Kidney glomerular epithelial cell (primary cell): Measurements from ENCODE around the gene FCMR.
A peak's percentile ranks its signal among the peaks of the same experiment; 100 is the strongest.

ENCODE experiments used
- DNase-seq: peaks from one replicate; lab custom pipeline; 2025; lab: John Stamatoyannopoulos, UW

The FCMR gene, protein sequence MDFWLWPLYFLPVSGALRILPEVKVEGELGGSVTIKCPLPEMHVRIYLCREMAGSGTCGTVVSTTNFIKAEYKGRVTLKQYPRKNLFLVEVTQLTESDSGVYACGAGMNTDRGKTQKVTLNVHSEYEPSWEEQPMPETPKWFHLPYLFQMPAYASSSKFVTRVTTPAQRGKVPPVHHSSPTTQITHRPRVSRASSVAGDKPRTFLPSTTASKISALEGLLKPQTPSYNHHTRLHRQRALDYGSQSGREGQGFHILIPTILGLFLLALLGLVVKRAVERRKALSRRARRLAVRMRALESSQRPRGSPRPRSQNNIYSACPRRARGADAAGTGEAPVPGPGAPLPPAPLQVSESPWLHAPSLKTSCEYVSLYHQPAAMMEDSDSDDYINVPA

DNA sequence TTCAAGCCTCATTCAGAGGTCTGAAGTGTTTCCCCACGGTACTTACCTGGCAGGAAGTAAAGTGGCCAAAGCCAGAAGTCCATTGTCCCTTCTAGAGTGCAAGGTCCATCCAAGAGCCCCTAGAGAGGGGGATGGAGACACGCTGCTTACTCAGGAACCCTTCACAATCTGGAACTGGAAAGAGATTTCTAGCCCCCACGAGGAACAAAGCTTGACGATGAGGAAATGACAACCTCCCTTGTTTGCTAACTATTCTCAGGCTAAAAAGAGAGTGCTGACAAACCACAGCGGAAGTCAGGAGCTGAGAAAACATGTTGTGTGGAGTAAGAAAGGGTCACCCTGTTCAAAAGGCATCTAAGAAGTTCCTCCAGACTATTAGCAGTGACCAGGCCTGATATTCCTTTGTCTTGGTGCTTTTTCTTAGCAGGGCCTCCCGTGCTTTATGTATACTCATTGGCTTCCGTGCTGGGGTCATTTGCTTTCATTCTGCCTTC is at the start of gene FCMR:
FCMR (minus strand) TSS at position 170 of the 494 bp plus-strand sequence; CDS start at position 83, 87 bp downstream.
- no peak for DNase-seq

DNA sequence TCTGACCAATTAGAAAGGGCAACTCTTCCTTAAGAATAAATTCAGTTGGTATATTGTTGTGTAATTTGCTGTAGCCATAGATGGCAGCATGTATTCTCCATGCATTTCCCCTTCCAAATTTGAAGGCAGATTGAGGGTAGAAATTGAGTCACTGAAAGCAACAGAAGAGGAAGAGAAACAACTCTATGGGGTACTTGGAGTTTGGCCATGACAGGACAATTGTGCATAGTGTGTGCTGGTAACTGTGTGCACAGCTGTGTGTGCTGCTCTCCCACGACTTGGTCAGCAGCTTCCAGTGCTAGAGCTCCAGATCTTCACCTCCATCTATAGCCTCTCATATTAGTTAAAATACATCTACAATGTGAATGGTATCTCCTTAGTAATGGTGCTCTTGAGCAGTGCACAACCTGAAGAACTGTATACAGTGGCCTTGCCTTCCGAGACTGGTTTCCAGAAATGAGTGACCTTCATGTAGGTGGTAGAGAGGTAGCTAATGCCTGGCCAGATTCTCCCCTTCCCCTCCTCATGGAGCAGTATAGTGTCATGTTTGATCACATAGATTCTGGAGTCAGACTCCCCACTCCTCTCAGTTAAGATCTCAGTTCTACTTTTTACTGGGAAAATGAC is 49.4 kb upstream of the FCMR start:
- DNase-seq: no peak

DNA sequence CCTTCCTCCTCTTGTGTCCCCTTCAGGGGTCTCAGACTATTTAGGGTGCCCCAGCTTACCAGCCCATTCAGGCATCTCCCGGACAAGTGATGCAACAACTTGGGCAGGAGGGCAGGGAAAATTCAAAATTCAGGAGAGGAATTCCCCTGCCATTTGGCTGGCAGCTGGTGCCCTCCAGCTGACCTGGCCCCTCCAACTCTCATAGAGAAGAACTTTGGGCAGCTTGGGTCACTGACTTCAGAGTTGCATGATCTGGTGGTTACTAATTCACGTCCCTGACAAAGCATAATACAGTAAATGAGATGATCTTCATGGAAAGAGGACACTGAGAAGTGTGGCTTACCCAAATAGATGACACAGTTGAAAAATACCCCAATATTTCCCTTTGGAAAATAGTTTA is 48.7 kb upstream of the FCMR start, which contains the start of gene FCAMR:
FCAMR (minus strand) TSS at position 15 of the 400 bp plus-strand sequence. CDS start 335 bp downstream, outside the sequence.
- no peak for DNase-seq

DNA sequence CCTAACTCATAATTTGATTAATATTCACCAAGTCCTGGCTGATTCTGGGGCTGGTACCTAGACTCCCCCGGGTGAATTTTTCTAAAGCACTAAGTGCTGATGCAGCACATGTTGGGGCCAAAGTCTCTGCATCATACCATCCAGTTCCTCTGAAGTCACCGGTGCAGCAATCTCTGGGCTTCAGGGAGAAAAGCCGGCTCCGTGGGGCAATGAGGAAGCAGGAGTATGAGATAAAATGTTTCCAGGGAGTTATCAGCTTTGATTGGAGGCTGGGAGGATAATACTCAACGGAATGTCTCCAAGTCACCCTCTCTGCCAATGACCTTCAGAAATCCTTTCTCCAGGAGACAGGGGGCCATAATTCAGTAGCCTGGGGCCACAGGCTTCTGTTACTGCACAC is 47.3 kb upstream of the FCMR start:
- no peak for DNase-seq

DNA sequence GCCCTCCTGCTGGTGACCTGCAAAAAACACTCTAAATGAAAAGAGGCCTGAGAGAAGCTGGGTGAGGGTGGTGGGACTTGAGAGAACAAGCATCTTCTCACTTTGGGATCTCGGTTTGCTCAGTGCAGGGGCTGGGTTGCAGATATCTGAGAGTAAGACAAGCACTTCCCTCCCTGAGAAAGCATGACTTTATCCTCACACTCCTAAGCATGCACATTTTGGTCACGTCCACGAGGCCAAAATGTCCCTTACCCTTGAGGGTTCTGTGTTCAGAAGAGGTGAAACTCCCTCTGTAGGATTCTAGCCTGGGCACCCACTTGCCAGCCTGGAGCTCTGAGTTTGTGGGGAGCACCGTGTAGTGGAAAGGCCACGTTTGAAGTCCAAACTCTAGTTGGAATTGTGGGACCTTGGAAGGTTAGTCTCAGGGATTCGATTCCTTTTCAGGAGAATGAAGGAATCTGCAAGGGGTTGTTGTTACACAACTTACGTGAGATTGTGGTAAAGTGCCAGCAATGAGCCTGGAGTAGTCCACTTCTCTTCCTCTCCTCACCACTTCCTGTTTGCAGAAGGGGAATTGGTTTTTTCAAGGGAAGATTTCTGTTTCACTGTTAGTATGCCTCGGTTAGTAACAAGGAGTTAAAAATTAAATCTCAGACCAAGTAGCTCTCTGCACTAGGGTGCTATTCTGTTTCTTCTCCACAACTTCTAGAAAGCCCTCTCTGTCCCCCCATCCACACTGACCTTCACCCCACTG is 45.5 kb upstream of the FCMR start:
- no peak for DNase-seq

DNA sequence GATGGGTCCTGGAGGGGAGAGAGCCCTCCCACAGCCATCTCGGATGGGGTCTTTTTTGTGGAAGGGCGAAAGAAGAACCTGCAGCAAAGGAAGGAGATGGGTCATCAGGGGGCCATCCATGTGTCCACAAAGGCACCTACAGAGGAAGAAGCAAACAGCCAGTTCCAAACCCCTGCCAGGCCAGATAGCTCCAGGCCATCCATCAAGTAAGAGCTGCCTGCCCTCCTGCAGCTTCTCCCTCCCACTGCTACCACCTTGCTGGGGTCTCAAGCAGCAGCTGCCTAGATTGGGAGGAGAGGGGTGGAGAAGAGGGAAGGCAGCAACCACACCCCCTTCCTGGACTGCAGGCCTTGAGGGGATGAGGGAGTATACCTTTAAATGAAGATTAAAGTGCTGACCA is 44.0 kb upstream of the FCMR start:
- DNase-seq: no peak

DNA sequence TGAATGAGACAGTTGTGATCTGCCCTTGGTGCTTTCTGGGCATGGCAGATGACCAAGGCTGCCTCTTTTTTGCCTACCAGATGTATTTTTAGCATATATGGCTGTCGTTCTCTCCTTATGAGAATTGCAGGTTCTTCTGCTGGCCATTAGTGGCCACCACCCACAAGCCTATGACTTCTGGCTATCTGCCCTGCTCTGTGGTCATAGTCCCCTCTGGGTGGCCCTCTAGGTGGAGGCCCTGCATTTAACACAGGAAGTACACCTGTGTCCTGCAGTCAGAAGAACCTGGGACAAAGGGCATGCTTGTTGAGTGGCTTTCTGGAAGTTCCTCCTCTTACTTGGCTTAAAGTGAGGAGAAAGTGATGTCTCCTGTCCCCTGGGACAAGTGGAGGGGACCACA is 42.0 kb upstream of the FCMR start:
- no peak for DNase-seq

DNA sequence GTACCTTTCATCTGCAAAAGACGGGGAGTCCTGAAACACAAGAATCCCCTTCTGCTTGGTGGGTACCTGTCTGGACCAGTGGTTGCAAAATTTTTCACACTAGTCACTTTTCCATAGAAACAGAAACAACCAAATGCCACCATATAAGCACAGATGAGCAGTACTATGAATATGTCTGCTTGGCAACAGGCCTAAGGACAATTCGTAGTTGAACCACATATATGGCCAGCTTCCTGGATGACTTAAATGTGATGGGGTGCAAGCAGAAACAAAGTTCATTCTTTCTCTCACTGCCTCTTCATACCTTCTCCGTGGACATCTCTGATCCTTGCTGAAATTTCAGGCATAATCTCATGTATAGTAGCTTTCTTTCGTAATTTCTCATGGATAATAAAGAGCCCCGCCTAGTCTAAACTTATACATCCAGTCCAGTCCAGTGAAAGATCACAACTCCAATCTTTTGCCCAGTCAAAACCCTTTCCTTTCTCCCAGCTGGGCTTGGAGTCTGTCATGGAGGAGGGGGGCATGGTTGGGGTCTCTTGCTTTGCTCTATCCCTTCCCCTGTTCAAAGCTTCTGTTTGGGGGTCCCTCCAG is 41.5 kb upstream of the FCMR start:
- DNase-seq: no peak

DNA sequence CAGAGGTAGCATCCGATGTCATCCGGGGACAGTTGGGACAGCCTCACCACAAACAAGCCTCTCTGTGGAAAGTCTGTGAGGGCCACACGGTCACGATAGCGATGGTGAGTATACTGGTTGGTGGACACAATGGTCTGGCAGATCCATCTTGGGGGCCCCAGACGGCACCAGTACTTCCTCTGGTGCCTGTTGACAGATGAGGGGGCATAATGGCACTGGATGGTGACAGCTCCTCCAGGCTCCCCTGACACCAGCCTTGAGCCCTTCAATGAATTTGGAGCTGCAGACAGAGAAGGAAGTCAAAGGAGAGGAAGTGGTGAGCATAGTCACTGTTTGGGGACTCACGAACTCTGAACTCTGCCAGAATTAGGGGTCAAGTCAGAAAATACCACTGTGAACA is 40.5 kb upstream of the FCMR start:
- DNase-seq: no peak

DNA sequence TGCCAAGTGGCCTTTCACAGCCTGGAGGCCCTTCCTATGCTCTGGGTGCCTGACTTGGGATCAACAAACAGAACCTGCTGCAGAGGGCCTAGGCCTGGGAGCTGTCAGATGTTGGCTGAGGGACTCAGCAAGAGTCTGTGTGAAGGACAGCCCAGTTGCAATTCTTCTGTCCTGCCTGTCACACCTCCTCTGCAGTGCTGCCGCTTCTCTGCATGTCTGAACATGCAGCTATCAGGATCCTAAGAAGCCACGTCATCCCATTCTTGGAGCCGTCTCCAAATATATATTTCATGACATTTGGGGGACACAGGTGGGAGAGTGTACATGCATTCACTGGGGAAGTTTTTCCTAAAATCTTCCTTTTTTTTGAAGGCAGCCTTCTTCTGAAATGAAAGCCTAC is 39.9 kb upstream of the FCMR start:
- DNase-seq: no peak

DNA sequence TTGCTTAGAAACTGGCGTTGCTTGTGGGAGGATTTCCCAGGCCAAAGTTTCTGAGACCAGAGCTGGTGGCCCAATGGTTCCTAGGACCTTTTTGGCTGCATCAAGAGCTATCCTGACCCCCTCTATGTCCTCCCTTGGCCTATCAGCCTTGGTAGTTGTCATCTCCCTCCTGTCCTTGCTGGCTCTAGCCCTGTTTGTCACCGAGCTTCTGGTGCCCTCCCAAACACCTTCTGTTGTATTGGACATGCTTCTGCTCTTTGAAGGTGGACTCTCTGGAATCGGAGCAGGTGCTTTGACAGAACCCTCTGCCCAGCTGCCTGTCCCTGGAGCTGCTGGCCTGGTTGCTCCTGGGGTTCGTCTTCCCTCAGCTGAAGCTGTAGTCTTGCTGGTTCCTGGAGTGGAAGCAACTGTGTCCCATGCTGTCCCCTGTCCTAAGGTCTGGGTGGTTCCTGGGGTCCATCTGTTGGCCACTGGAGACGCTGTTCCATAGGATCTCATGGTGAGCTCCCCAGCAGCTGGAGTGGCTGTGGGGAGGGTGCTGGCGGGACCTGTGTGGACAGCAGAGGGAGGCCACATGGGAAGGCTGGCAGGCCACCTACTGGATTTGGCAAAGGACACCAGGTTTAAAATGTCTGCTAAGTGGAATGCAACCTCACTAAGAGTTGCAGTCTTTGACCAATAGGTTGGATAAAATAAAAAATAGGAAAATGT is 39.1 kb upstream of the FCMR start:
- DNase-seq: no peak

DNA sequence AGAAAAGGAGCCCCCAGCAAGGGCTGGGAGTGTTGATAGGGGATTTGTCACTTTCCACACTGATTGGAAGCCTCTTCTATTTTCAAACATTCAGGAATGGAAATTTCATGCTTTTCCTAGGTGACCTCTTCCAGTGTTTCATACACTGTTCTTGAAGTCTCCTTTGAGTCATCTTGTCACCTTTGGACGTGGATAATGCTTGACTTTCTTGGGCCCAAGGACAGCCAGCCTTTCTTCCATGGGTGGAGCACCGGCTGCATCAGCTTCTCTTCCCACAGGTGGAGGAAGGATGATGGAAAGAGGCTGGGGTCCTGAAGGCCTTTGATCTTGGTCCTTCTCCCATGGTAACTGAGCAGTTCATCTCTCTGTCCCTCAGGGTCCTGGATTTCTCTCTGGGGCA is 36.4 kb upstream of the FCMR start:
- DNase-seq: no peak

DNA sequence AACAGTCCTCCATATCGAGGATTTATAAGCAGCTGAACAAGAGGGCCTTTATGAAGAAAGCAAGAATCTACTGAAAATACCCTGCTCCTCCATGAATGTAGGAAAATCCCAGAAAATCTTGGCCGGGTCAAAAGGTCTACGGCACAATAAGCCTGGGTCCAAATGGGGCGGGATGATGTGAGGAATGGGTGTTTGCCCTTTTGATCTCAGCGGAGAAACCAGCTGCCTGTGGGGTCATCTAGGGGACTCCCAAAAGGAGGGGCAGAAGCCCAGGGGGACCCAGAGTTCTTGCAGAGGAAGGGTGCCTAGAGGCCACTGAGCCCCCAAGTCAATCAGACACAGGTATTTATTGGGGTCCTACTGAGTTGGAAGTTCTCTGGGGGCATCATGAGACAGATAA is 35.9 kb upstream of the FCMR start:
- no peak for DNase-seq

DNA sequence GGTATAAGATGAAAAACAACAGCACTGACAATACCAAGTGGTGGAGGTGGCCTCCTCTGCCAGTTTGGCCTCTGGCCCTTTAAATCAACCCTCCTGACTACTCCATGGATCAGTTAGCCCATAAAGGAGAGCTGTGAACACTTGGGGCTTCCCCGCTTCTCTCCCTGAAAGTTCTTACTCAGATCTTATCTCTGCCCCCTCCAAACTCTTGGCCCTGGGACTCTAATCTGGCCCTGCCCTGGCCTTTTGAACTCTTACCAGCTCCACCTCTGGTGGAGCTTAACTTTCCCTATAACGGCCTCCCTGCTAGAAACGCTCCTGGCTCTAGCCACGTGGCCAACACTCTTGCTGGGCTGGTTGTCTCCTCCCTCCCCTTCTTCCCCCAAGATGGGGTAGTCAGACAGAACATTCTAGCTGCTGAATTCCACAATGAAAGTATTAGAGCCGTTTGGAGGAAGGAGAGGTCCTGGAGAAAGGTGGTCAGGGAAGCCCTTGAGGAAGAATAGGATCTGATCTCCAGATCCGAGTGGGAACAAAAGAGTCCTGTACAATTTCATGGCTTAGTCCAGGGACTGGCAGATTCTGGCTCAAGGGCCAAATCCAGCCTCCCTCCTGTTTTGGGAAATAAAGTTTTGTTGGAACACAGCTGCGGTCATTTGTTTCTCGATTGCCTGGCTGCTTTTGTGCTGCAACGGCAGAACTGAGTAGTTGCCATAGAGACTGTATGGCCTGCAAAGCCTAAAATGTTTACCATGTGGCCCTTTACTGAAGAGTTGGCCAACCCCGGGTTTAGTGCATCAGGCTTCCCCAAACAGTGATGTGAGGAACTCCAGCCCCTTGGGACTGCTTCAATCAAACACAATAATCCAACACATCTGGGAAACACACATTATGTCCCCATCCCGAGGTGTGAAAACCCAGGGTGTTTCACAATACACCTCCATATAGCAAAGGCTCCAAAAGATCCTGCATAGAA is 34.0 kb upstream of the FCMR start:
- DNase-seq: no peak

DNA sequence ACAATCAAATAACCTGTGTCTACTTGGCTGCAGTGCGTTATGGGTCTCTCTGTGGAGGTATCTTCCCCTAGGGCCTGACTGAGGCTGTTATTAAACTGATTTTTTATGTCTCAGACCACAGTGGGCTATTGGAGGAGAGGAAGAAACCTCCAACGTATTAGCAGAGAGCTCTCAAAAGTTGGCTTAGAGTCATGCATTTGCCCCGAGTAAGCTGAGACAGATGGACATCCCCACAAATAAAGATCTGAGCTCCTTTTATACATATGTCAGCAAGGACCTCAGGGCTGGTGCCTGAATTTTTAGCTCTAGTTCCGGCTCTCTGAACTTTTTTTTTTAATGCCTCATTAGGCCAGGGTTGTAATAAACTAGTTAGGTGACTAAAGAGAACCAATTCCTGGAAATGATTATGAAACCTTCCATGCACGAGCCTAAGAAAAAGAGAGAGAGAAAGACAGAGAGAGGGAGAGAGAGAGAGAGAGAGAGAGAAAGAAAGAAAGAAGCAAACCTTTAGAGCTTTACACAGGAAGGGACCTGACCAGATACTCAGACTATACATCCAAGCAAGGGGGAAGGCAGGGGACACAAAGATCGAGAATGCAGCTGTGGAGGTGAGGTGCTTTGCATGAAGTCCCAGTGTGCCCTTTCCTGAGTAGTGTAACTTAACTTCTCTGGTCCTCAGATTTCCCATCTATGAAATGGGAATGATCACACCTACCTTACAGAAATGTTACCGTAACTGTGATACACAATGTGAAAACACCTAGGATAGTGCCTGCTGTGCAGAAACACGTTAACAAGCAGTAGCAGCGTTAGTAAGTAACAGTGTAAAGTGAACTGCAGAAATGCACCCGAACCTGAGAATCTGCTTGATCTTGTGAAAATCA is 33.0 kb upstream of the FCMR start:
- peak; percentile 23 for DNase-seq

DNA sequence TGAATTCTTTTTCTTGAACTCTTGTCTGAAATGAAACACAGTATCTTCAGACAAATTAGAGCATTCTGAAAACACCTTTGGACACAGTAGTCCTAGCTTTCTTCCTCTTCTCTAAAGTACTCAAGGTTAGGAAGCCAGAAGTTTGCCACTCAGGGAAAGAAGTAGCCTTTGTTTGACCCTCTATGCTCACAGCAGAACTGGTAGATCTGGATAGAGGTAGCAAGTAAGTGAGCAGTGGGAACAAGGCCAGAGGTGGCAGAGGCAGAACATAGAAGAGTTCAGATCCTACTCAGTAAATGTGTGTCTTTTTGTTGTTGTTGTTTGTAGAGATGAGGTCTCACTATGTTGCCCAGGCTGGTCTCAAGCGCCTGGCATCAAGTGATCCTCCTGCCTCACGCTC is 31.9 kb upstream of the FCMR start:
- DNase-seq: no peak

DNA sequence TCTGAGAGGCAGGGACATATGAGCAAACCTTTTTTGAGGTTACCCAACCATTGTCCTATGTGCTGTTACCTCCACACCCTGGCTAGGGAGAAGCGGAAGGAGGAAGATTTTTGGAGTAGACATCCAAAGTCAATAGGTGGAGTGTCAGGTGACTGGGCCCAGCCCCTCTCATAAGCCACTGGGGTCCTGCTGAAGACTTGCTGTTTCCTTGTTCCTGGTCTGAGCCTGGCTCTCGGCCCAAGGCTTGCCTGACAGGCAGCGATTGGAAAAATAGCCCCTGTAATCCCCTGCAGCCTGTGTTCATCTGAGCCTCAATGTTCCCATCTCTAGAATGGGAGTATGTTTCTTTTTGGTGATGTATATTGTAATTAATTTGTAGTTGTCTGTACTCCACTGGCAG is 31.4 kb upstream of the FCMR start:
- no peak for DNase-seq

DNA sequence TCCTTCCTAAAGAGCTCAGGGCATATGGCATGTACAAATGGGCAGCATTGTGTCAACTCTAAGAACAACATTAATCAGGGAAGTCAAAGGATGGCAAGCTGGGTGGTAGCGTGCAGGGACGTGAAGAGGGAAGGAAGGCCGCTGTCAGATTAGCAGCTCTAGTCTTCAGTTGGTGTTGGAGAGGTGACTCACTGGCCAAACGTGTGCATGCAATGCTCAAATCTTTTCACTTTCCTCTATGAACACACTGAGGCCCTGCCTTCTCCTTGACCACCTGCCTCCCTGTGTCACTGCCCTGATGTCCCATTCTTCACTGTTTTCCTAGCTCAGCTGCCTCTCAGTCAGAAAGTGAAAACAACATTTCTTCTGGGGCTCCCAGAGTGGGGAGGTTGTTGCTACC is 30.4 kb upstream of the FCMR start:
- DNase-seq: peak; percentile 65

DNA sequence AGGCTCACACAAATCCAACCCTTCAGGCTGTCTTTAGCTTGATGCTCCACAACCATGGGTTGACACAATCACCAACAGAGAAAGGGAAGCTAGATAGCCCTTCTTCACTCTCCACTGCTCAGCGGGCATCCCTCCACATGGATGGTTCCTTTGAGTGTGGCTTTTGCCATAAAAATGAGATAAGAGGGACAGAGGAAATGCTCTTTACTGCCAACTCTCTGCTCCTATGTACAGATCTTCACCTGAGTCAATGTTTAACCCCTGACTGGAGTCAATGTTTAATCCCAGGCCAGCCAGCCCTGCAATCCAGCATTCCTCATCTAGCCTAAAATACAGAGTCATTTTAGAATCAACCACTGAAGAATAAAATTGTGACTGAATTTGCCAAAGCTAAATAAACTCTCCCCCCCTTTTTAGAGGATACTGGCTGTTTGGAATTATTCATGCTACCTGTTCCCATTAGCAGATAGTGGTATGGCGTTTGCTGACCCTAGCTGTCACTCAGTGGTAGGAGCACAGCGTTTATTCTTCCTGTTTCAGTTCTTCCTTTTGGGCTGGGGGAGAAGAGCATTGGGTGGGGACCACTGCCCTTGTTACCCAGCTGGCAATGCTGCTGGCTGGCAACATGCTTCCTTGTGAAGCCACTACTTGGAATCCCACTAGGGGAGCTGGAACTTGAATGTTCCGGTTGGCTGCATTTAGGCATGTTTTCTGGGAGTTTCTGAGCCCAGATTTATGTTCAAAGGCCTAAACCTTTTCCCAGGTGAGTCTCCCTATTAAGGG is 29.8 kb upstream of the FCMR start:
- DNase-seq: peak; percentile 95
